GM12878 (cell line): ENCODE results near the gene ADGRF4. TPM values are rescaled to one million over a fixed set of nuclear protein-coding genes. Genes with fewer than 3 reads are reported as not detected.

Experiments used
- ATAC-seq: fragments of 200-7000 bp; cut with Tn5 transposase; 3 replicates; pipeline ENCODE4 v1.9.1; 2020; ENCODE audit warnings: mild to moderate bottlenecking, moderate library complexity
- BruUV-seq: library from RNA; stranded (reverse); fragments of 400-500 nt; replicated peaks from 2 replicates; lab custom pipeline; 2021; lab: Mats Ljungman, UMichigan
- CTCF ChIA-PET: fragments of 300-600 bp; sonication (Branson Sonifier 250); formaldehyde crosslinking; extraction: SDS; loops from one replicate; lab custom pipeline; 2021; ENCODE audit warnings: inconsistent platforms; lab: Yijun Ruan, JAX
- POLR2A ChIA-PET: fragments of 350-600 bp; formaldehyde crosslinking; extraction: SDS; loops from one replicate; lab custom pipeline; 2021; ENCODE audit warnings: inconsistent platforms; lab: Charles Lee
- RAD21 ChIA-PET: fragments of 300-600 bp; sonication (Branson Sonifier 250); formaldehyde crosslinking; loops from one replicate; lab custom pipeline; 2023; ENCODE audit warnings: antibody characterized with exemption; ENCODE audit not compliant: unreplicated experiment; lab: Charles Lee
- SMC1A ChIA-PET: fragments of 300-600 bp; sonication (Branson Sonifier 250); formaldehyde crosslinking; loops from one replicate; lab custom pipeline; 2023; ENCODE audit not compliant: unreplicated experiment, uncharacterized antibody; lab: Charles Lee
- DNase-seq: peaks from one replicate; pipeline ENCODE4 v3.0.0-alpha.2; 2011; ENCODE audit warnings: low read depth, low spot score
- FAIRE-seq: peaks from 3 replicates; lab custom pipeline; 2011; peaks lifted over from hg19 to GRCh38; lab: Jason Lieb, UNC
- H2AFZ ChIP-seq: 2 replicates; pipeline ENCODE4 v1.6.0; 2011; ENCODE audit warnings: low read depth, low read length, control low read depth; ENCODE audit not compliant: control insufficient read depth
- H3K27ac ChIP-seq: 2 replicates; pipeline ENCODE4 v1.5.1; 2011; ENCODE audit warnings: control low read depth; ENCODE audit not compliant: control insufficient read depth, insufficient read depth
- H3K27me3 ChIP-seq, 2 experiments: replicated peaks in 1 of 2; 2 replicates each; pipeline versions ENCODE4 v1.6.0 to v1.6.1; 2011; ENCODE audit warnings: low read length in 1 of 2; ENCODE audit not compliant: control insufficient read depth in 2 of 2, insufficient read depth in 2 of 2
- H3K36me3 ChIP-seq, 2 experiments: 2 replicates each; pipeline ENCODE4 v1.5.1; 2011; ENCODE audit warnings: low read length in 1 of 2; ENCODE audit not compliant: control insufficient read depth in 2 of 2, insufficient read depth in 2 of 2
- H3K4me1 ChIP-seq: 2 replicates; pipeline ENCODE4 v1.6.1; 2011; ENCODE audit warnings: mild to moderate bottlenecking, low read length, moderate library complexity, mixed read lengths; ENCODE audit not compliant: control insufficient read depth, insufficient read depth
- H3K4me2 ChIP-seq: 2 replicates; pipeline ENCODE4 v1.6.0; 2011; ENCODE audit warnings: control low read depth; ENCODE audit not compliant: control insufficient read depth, insufficient read depth
- H3K4me3 ChIP-seq: fragments of 200-600 bp; sonication (generic); 2 replicates; pipeline ENCODE4 v1.5.1; 2016
- H3K79me2 ChIP-seq: 2 replicates; pipeline ENCODE4 v1.6.0; 2011; ENCODE audit warnings: low read length; ENCODE audit not compliant: control insufficient read depth, insufficient read depth
- H3K9ac ChIP-seq: 2 replicates; pipeline ENCODE4 v1.8.0; 2011; ENCODE audit warnings: low read length, control low read depth, mixed read lengths; ENCODE audit not compliant: control insufficient read depth, insufficient read depth
- H3K9me3 ChIP-seq: replicated peaks from 3 replicates; pipeline ENCODE4 v1.5.1; 2011; ENCODE audit warnings: mild to moderate bottlenecking, low read length; ENCODE audit not compliant: control insufficient read depth, insufficient read depth
- H4K20me1 ChIP-seq: 2 replicates; pipeline ENCODE4 v1.6.0; 2011; ENCODE audit not compliant: control insufficient read depth, insufficient read depth
- BMI1 ChIP-seq: fragments of 450-650 bp; IDR thresholded peaks from 2 replicates; pipeline ENCODE4 v1.6.1; 2016; ENCODE audit warnings: mild to moderate bottlenecking, moderate library complexity, borderline replicate concordance
- DPF2 ChIP-seq: fragments of 450-650 bp; IDR thresholded peaks from 2 replicates; pipeline ENCODE4 v1.6.1; 2017; ENCODE audit warnings: mild to moderate bottlenecking
- HDGF ChIP-seq: fragments of 450-650 bp; IDR thresholded peaks from 2 replicates; pipeline ENCODE4 v1.6.1; 2016; ENCODE audit warnings: antibody characterized with exemption
- NR2F1 ChIP-seq: fragments of 450-650 bp; conservative IDR thresholded peaks from 2 replicates; pipeline ENCODE4 v1.6.1; 2017; ENCODE audit warnings: mild to moderate bottlenecking
- PAX5 ChIP-seq: IDR thresholded peaks from 2 replicates; pipeline ENCODE4 v1.6.1; 2011; ENCODE audit warnings: low read depth, low read length, borderline replicate concordance
- PML ChIP-seq: IDR thresholded peaks from 2 replicates; pipeline ENCODE4 v1.6.1; 2012; ENCODE audit warnings: low read length, inconsistent platforms
- SUPT20H ChIP-seq: IDR thresholded peaks from 2 replicates; pipeline ENCODE4 v1.6.1; 2011; ENCODE audit warnings: low read depth, mild to moderate bottlenecking, low read length, moderate library complexity, borderline replicate concordance; ENCODE audit not compliant: control insufficient read depth
- WRNIP1 ChIP-seq: IDR thresholded peaks from 2 replicates; pipeline ENCODE4 v1.6.1; 2011; ENCODE audit warnings: low read depth, low read length, improper control_type of control experiment, borderline replicate concordance
- ZNF24 ChIP-seq: fragments of 450-650 bp; IDR thresholded peaks from 2 replicates; pipeline ENCODE4 v1.6.1; 2017; ENCODE audit warnings: antibody characterized with exemption, mild to moderate bottlenecking
- WGBS: methylation state at CpG from one replicate; pipeline ENCODE4 v1.1.6; 2016; ENCODE audit warnings: low lambda C conversion rate; ENCODE audit not compliant: insufficient replicate concordance, insufficient coverage; ENCODE audit errors: missing lambda C conversion rate; 5-methylcytosine and 5-hydroxymethylcytosine counted together
- in situ Hi-C: fragments of 300-500 bp; cut with MboI; formaldehyde crosslinking; loops from 9 replicates; pipeline ENCODE4 v1.14.3; 2018; ENCODE audit warnings: mixed read lengths
- intact Hi-C: fragments of 100-400 bp; cut with micrococcal nuclease; formaldehyde crosslinking; loops from one replicate; pipeline ENCODE4 v1.14.2; 2022; ENCODE audit not compliant: unreplicated experiment
- polyA plus RNA-seq, 11 experiments: library from polyadenylated mRNA; depleted of rRNA in 4 of 11; unstranded in 6 of 11; stranded (reverse) in 5 of 11; fragments of >200 nt; fragmentation: Nextera tagmentation in 4 of 11; fragmentation: Illumina TruSeq in 1 of 11; extraction: Ambion mirVana in 4 of 11; extraction: Trizol in 1 of 11; gene quantifications; 1 replicate in 1 of 11; 2 replicates in 10 of 11; pipeline versions ENCODE4 v1.2.1 to v1.2.3, GENCODE V29; 2011 to 2016; ENCODE audit warnings: inconsistent platforms in 2 of 11, missing spikeins in 2 of 11, low read depth in 1 of 11
- total RNA-seq, 4 experiments: library from RNA; depleted of rRNA in 3 of 4; stranded (reverse); fragments of >200 nt in 3 of 4; fragmentation: Illumina TruSeq in 1 of 4; extraction: Trizol in 1 of 4; gene quantifications; 2 replicates each; pipeline versions ENCODE4 v1.2.1 to v1.2.3, GENCODE V29; 2013 to 2021
- TF ChIP-seq, protein P1 (sequence below): IDR thresholded peaks from 2 replicates; pipeline ENCODE4 v1.6.1; 2012; ENCODE audit warnings: low read length, inconsistent platforms
- TF ChIP-seq, protein P2 (sequence below): fragments of 450-650 bp; formaldehyde crosslinking; IDR thresholded peaks from 2 replicates; pipeline ENCODE4 v1.5.0; 2022; ENCODE audit warnings: mild to moderate bottlenecking, missing genetic modification characterization
- TF ChIP-seq, protein P3 (sequence below): fragments of 450-650 bp; IDR thresholded peaks from 2 replicates; pipeline ENCODE4 v1.6.1; 2017; ENCODE audit warnings: antibody characterized with exemption, mild to moderate bottlenecking, moderate library complexity

The ADGRF4 gene
- total and polyA plus RNA-seq, 10 of the 15 experiments (the other 5 are each of a cell fraction or from before 2014, with no cell fraction given): 0.04 to 0.12 (median 0.06) TPM; not detected in 5

DNA sequence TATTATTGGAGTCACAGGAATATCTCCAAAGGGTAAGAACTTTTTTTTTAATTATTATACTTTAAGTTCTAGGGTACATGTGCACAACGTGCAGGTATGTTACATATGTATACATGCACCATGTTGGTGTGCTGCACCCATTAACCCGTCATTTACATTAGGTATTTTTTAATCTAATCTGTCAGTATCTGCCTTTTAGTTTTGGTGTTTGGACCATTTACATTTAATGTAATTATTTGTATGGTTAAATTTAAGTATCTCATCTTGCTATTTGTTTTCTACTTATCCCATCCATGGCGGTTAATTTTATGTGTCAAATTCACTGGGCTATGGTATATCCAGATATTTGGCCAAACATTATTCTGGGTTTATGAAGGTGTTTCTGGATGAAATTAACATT lies 68.1 kb downstream of the ADGRF4 start:
- DNase-seq (no peak), ATAC-seq (no peak), FAIRE-seq (no peak)
- in situ Hi-C loops (no loop called here), intact Hi-C loops (no loop called here)
- ChIA-PET CTCF (interaction anchor here (0.6 to 0.7 kb wide), 2 partner anchors 135 to 368 kb away, joined by 3 read pairs; no protein-coding TSS in a partner anchor), SMC1A (interaction anchor here (1.6 kb wide), 2 partner anchors 32 to 135 kb away, joined by 4 read pairs; no protein-coding TSS in a partner anchor), RAD21 (no interaction called here), POLR2A (no interaction called here)
- no peaks in the 10 kb centered on the region; the same call in 2 of the 3 replicates for H3K9me3 ChIP-seq
- no TSS peak for BruUV-seq
- no peak overlapping the region for H3K9ac ChIP-seq
- no peaks in the 10 kb centered on the region for H3K79me2 ChIP-seq
- no peaks in the 10 kb centered on the region for H3K4me1 ChIP-seq
- no peak overlapping the region for H3K4me3 ChIP-seq
- no peaks in the 10 kb centered on the region for H3K36me3 ChIP-seq
- no peak overlapping the region for H2AFZ ChIP-seq
- no peak overlapping the region for H3K4me2 ChIP-seq
- no peak overlapping the region for H3K27ac ChIP-seq
- H3K27me3 ChIP-seq: no peaks in the 10 kb centered on the region
- 61% methylated on average over 3 of the region's 3 CpGs for WGBS
- no peak for TF ChIP-seq PML
- no peak for TF ChIP-seq PAX5
- TF ChIP-seq DPF2: no peak
- TF ChIP-seq, protein P1, sequence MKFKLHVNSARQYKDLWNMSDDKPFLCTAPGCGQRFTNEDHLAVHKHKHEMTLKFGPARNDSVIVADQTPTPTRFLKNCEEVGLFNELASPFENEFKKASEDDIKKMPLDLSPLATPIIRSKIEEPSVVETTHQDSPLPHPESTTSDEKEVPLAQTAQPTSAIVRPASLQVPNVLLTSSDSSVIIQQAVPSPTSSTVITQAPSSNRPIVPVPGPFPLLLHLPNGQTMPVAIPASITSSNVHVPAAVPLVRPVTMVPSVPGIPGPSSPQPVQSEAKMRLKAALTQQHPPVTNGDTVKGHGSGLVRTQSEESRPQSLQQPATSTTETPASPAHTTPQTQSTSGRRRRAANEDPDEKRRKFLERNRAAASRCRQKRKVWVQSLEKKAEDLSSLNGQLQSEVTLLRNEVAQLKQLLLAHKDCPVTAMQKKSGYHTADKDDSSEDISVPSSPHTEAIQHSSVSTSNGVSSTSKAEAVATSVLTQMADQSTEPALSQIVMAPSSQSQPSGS: no peak
- no peak for TF ChIP-seq NR2F1
- no peak for TF ChIP-seq BMI1
- TF ChIP-seq HDGF: no peak
- no peak for TF ChIP-seq SUPT20H
- TF ChIP-seq, protein P2, sequence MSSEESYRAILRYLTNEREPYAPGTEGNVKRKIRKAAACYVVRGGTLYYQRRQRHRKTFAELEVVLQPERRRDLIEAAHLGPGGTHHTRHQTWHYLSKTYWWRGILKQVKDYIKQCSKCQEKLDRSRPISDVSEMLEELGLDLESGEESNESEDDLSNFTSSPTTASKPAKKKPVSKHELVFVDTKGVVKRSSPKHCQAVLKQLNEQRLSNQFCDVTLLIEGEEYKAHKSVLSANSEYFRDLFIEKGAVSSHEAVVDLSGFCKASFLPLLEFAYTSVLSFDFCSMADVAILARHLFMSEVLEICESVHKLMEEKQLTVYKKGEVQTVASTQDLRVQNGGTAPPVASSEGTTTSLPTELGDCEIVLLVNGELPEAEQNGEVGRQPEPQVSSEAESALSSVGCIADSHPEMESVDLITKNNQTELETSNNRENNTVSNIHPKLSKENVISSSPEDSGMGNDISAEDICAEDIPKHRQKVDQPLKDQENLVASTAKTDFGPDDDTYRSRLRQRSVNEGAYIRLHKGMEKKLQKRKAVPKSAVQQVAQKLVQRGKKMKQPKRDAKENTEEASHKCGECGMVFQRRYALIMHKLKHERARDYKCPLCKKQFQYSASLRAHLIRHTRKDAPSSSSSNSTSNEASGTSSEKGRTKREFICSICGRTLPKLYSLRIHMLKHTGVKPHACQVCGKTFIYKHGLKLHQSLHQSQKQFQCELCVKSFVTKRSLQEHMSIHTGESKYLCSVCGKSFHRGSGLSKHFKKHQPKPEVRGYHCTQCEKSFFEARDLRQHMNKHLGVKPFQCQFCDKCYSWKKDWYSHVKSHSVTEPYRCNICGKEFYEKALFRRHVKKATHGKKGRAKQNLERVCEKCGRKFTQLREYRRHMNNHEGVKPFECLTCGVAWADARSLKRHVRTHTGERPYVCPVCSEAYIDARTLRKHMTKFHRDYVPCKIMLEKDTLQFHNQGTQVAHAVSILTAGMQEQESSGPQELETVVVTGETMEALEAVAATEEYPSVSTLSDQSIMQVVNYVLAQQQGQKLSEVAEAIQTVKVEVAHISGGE: no peak
- no peak for TF ChIP-seq ZNF24
- TF ChIP-seq, protein P3, sequence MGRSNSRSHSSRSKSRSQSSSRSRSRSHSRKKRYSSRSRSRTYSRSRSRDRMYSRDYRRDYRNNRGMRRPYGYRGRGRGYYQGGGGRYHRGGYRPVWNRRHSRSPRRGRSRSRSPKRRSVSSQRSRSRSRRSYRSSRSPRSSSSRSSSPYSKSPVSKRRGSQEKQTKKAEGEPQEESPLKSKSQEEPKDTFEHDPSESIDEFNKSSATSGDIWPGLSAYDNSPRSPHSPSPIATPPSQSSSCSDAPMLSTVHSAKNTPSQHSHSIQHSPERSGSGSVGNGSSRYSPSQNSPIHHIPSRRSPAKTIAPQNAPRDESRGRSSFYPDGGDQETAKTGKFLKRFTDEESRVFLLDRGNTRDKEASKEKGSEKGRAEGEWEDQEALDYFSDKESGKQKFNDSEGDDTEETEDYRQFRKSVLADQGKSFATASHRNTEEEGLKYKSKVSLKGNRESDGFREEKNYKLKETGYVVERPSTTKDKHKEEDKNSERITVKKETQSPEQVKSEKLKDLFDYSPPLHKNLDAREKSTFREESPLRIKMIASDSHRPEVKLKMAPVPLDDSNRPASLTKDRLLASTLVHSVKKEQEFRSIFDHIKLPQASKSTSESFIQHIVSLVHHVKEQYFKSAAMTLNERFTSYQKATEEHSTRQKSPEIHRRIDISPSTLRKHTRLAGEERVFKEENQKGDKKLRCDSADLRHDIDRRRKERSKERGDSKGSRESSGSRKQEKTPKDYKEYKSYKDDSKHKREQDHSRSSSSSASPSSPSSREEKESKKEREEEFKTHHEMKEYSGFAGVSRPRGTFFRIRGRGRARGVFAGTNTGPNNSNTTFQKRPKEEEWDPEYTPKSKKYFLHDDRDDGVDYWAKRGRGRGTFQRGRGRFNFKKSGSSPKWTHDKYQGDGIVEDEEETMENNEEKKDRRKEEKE: no peak
- no peak for TF ChIP-seq WRNIP1
- H4K20me1 ChIP-seq: no peaks in the 10 kb centered on the region
